ENCODE measurements around the gene OR5J2. TPM values are rescaled to one million over a fixed set of nuclear protein-coding genes. Genes with fewer than 3 reads are reported as not detected.
"Not testable (repeated sequence)": the region's sequence is repeated elsewhere in the genome, so short reads cannot be mapped to it uniquely, and the experiment has no call there.

OR5J2 gene
- total and polyA plus RNA-seq, 2 of the 4 experiments (the other 2 are of a cell fraction), result not detected

- Histone ChIP-seq H3K9ac (ENCODE audit: low read depth, low read length) (no peak overlapping the region), H4K20me1 (ENCODE audit: insufficient read depth, low read length) (no peaks in the 10 kb centered on the region), H3K79me1 (ENCODE audit: low read depth in 1 of 2, low read length in 2 of 2) (no peaks in the 10 kb centered on the region), H3K4me2 (ENCODE audit: low read depth, low read length) (no peak overlapping the region), H2AK9ac (replicated peaks; ENCODE audit: low read depth, low read length, poor library complexity) (no peak overlapping the region), H4K5ac (ENCODE audit: low read depth, low read length) (no peak overlapping the region), H3K18ac (ENCODE audit: low read depth, low read length) (no peak overlapping the region), H2AK5ac (ENCODE audit: low read depth, low read length) (no peak overlapping the region), H4K8ac (ENCODE audit: low read depth in 2 of 2, low read length in 2 of 2) (no peak overlapping the region), H3K27ac (ENCODE audit: insufficient read depth, low read length) (no peak overlapping the region), H2AFZ (replicated peaks; ENCODE audit: low read length, poor library complexity) (no peak overlapping the region), H3K14ac (replicated peaks; ENCODE audit: low read depth, low read length) (no peak overlapping the region), H3K9me3 (ENCODE audit: control insufficient read depth, insufficient read depth, low read length) (no peaks in the 10 kb centered on the region; the same call in none of the 2 replicates), H3K23ac (ENCODE audit: low read depth, low read length) (no peak overlapping the region), H2BK15ac (ENCODE audit: low read depth, low read length) (no peak overlapping the region), H3K36me3 (ENCODE audit: control insufficient read depth, insufficient read depth, low read length) (no peaks in the 10 kb centered on the region), H3K9me1 (ENCODE audit: insufficient read depth, low read length) (no peaks in the 10 kb centered on the region), H2BK5ac (ENCODE audit: low read depth, low read length, poor library complexity, severe bottlenecking) (no peak overlapping the region), H2BK120ac (ENCODE audit: low read depth, low read length) (no peak overlapping the region), H3K4me1 (ENCODE audit: control insufficient read depth, insufficient read depth, low read length) (no peaks in the 10 kb centered on the region), H3K27me3 (ENCODE audit: control insufficient read depth, insufficient read depth, low read length) (no peaks in the 10 kb centered on the region), H3K4me3 (ENCODE audit: insufficient read depth, low read depth, low read length) (no peak overlapping the region), H3K4ac (ENCODE audit: low read depth, low read length) (no peak overlapping the region), H2BK20ac (ENCODE audit: low read depth, low read length) (no peak overlapping the region), H3K56ac (ENCODE audit: extremely low read depth, insufficient read depth, low read length) (no peak overlapping the region), H4K91ac (ENCODE audit: insufficient read depth, low read depth, low read length) (no peak overlapping the region)
- POLR2A ChIA-PET (ENCODE audit: unreplicated experiment), result no interaction called here
- dilution Hi-C loops (cut with HindIII; ENCODE audit: low sequenced_read_pairs, unreplicated experiment) (no loop called here), in situ Hi-C loops (cut with MboI; ENCODE audit: low sequenced_read_pairs) (no loop called here), intact Hi-C loops (cut with micrococcal nuclease) (no loop called here)
- CTCF ChIA-PET, result no interaction called here
- DNase-seq, result no peak
- TF ChIP-seq NFE2L2 (IDR thresholded peaks at IDR 0.05; ENCODE audit: low read depth, low read length), result no peak
- TF ChIP-seq BHLHE40 (IDR thresholded peaks at IDR 0.05; ENCODE audit: low read depth, low read length), result no peak
- TF ChIP-seq POLR2A (IDR thresholded peaks at IDR 0.05; ENCODE audit: low read depth, low read length), result no peak
- TF ChIP-seq, protein P1, sequence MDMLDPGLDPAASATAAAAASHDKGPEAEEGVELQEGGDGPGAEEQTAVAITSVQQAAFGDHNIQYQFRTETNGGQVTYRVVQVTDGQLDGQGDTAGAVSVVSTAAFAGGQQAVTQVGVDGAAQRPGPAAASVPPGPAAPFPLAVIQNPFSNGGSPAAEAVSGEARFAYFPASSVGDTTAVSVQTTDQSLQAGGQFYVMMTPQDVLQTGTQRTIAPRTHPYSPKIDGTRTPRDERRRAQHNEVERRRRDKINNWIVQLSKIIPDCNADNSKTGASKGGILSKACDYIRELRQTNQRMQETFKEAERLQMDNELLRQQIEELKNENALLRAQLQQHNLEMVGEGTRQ (IDR thresholded peaks at IDR 0.05; ENCODE audit: low read depth, low read length), result no peak
- WGBS, 2 experiments (ENCODE audit: extremely low coverage in 2 of 2, insufficient read length in 1 of 2), result no CpG with 5 or more reads among the region's 2 CpGs
- no TSS peak for BruUV-seq (replicated peaks)
- ATAC-seq (ENCODE audit: low read depth), result no peak
Measured at GRCh38 chr11:56214537-56214936, 38.1 kb downstream of the OR5J2 start.

GRCh38 chr11:56219735-56220134 is 43.3 kb downstream of the OR5J2 start:
- H3K4me2 ChIP-seq (ENCODE audit: low read depth, low read length); H3K9ac ChIP-seq (ENCODE audit: low read depth, low read length); H4K91ac ChIP-seq (ENCODE audit: insufficient read depth, low read depth, low read length); H2AK5ac ChIP-seq (ENCODE audit: low read depth, low read length); BruUV-seq (replicated peaks); dilution Hi-C loops (cut with HindIII; ENCODE audit: low sequenced_read_pairs, unreplicated experiment); CTCF ChIA-PET; H2BK120ac ChIP-seq (ENCODE audit: low read depth, low read length); in situ Hi-C loops (cut with MboI; ENCODE audit: low sequenced_read_pairs); H2BK15ac ChIP-seq (ENCODE audit: low read depth, low read length); H3K9me3 ChIP-seq (ENCODE audit: control insufficient read depth, insufficient read depth, low read length); H3K79me1 ChIP-seq (ENCODE audit: low read depth in 1 of 2, low read length in 2 of 2); DNase-seq; H3K4ac ChIP-seq (ENCODE audit: low read depth, low read length); H3K36me3 ChIP-seq (ENCODE audit: control insufficient read depth, insufficient read depth, low read length); H3K27ac ChIP-seq (ENCODE audit: insufficient read depth, low read length); H3K9me1 ChIP-seq (ENCODE audit: insufficient read depth, low read length); H4K8ac ChIP-seq (ENCODE audit: low read depth in 2 of 2, low read length in 2 of 2); POLR2A ChIA-PET (ENCODE audit: unreplicated experiment); H3K27me3 ChIP-seq (ENCODE audit: control insufficient read depth, insufficient read depth, low read length); H2BK5ac ChIP-seq (ENCODE audit: low read depth, low read length, poor library complexity, severe bottlenecking); H3K4me1 ChIP-seq (ENCODE audit: control insufficient read depth, insufficient read depth, low read length); H3K18ac ChIP-seq (ENCODE audit: low read depth, low read length); H2AK9ac ChIP-seq (replicated peaks; ENCODE audit: low read depth, low read length, poor library complexity); H2AFZ ChIP-seq (replicated peaks; ENCODE audit: low read length, poor library complexity); H3K23ac ChIP-seq (ENCODE audit: low read depth, low read length); H3K56ac ChIP-seq (ENCODE audit: extremely low read depth, insufficient read depth, low read length); H4K5ac ChIP-seq (ENCODE audit: low read depth, low read length); intact Hi-C loops (cut with micrococcal nuclease); ATAC-seq (ENCODE audit: low read depth); H4K20me1 ChIP-seq (ENCODE audit: insufficient read depth, low read length); H3K14ac ChIP-seq (replicated peaks; ENCODE audit: low read depth, low read length); H2BK20ac ChIP-seq (ENCODE audit: low read depth, low read length); H3K4me3 ChIP-seq (ENCODE audit: insufficient read depth, low read depth, low read length): not testable (repeated sequence)
- WGBS, 2 experiments (ENCODE audit: extremely low coverage in 2 of 2, insufficient read length in 1 of 2), result no CpG with 5 or more reads among the region's 5 CpGs

All from IMR-90 (cell line).